Heart right ventricle (tissue), 16 donors: ENCODE results near the gene MAP3K4. TPM values are rescaled to one million over a fixed set of nuclear protein-coding genes. Genes with fewer than 3 reads are reported as not detected.

Experiments
- ATAC-seq, 8 donors: fragments of 200-7000 bp; cut with Tn5 transposase; one replicate each; pipeline ENCODE4 v1.9.1; 2020; ENCODE audit warnings: mild to moderate bottlenecking in 8 of 8, moderate library complexity in 8 of 8, moderate number of reproducible peaks in 1 of 8
- DNase-seq, 2 donors: peaks; one replicate each; pipeline ENCODE4 v3.0.0-alpha.2; 2020
- H3K27ac ChIP-seq, 10 donors: fragments of 200-600 bp; sonication (generic) in 2 of 10; one replicate each; pipeline versions ENCODE4 v1.5.0 to v1.8.0; 2020 to 2022; ENCODE audit warnings: mild to moderate bottlenecking in 3 of 10
- H3K27me3 ChIP-seq, 7 donors: fragments of 200-600 bp; one replicate each; pipeline ENCODE4 v1.8.0; 2021 to 2022; ENCODE audit warnings: mild to moderate bottlenecking in 2 of 7
- H3K36me3 ChIP-seq, 9 donors: fragments of 200-600 bp; sonication (generic) in 1 of 9; one replicate each; pipeline versions ENCODE4 v1.5.0 to v1.8.0; 2020 to 2022; ENCODE audit warnings: mild to moderate bottlenecking in 2 of 9
- H3K4me1 ChIP-seq, 9 donors: fragments of 200-600 bp; sonication (generic) in 1 of 9; one replicate each; pipeline versions ENCODE4 v1.5.0 to v1.8.0; 2020 to 2022; ENCODE audit warnings: mild to moderate bottlenecking in 4 of 9
- H3K4me3 ChIP-seq, 10 donors: fragments of 200-600 bp; sonication (generic) in 2 of 10; one replicate each; pipeline versions ENCODE4 v1.5.0 to v1.8.0; 2020 to 2022; ENCODE audit warnings: mild to moderate bottlenecking in 7 of 10, moderate library complexity in 2 of 10
- H3K9me3 ChIP-seq, 11 donors: fragments of 200-600 bp in 10 of 11; sonication (generic) in 2 of 11; one replicate each; pipeline versions ENCODE4 v1.5.0 to v1.8.0; 2013 to 2022; ENCODE audit warnings: mild to moderate bottlenecking in 2 of 11, control low read depth in 1 of 11, moderate library complexity in 1 of 11
- WGBS, 2 donors: extraction: QIAGEN DNeasy Blood & Tissue Kit; methylation state at CpG; one replicate each; pipeline ENCODE4 v1.1.7; 2013; ENCODE audit warnings: inconsistent platforms in 1 of 2; 5-methylcytosine and 5-hydroxymethylcytosine counted together
- intact Hi-C, 10 donors: fragments of 100-400 bp; cut with DNase I; formaldehyde crosslinking; loops; one replicate each; pipeline versions ENCODE4 v1.11.1 to v1.14.2; 2022
- polyA plus RNA-seq, 2 donors: library from polyadenylated mRNA; stranded (reverse); fragments of 200-250 nt; gene quantifications; one replicate each; pipeline ENCODE4 v1.2.3, GENCODE V29; 2013
- total RNA-seq, 10 donors: library from RNA; stranded (reverse); fragmentation: NEBNext Ultra II Directional in 3 of 10; extraction: Animal tissue kit (Norgen Biotek cat#: 25700) in 3 of 10; gene quantifications; one replicate each; pipeline versions ENCODE4 v1.2.1 to v1.2.4, GENCODE V29; 2021 to 2023
- TF ChIP-seq, protein P1 (sequence below), 9 donors: fragments of 200-600 bp; sonication (generic) in 2 of 9; IDR thresholded peaks; one replicate each; pipeline versions ENCODE4 v1.5.0 to v1.8.0; 2021 to 2022; ENCODE audit warnings: antibody characterized with exemption in 9 of 9, mild to moderate bottlenecking in 5 of 9, moderate library complexity in 1 of 9
- donor health status: Arrhythmogenic right ventricular cardiomyopathy.
- donor health status: ischemic (EF 13 %, LVEDD 7.1; RV severe dilation, severe dysfunction).
- donor health status: healthy with polysubstance abuse.
- donor health status: DM: no; HTN: yes; CAD: no.
- donor health status: DM: no; HTN: no; CAD: no.
- donor health status: ischemic (EF 25% LVEDD 6.9; RV normal size, moderate dysfunction).
- donor health status: ischemic (EF 25% LVEDD 5.7; RV mildly dilated, moderate dysfunction).
- donor health status: healthy.
- donor health status: DM: yes; HTN: yes; CAD: no.
- donor health status: Ischemic cardiomyopathy.
- donor health status: ischemic (EF 35%, LVEDD 5.7; RV mildly dilated, moderate dysfunction).
- donor health status: nonischemic (EF 11% LVEDD 7.7; RV severe dilation, severe dysfunction).
- donor health status: DM: yes; HTN: yes; CAD: no.
- donor health status: PGD.
- donor health status: ischemic (EF 29% LVEDD 5.4; RV normal size, mild dysfunction).
- donor health status: nonischemic (EF 23%, LVEDD 6.1; RV moderate dilation, normal function).

The MAP3K4 gene
- total and polyA plus RNA-seq, 12 donors: 10.5 to 50.2 (median 30.9) TPM

DNA sequence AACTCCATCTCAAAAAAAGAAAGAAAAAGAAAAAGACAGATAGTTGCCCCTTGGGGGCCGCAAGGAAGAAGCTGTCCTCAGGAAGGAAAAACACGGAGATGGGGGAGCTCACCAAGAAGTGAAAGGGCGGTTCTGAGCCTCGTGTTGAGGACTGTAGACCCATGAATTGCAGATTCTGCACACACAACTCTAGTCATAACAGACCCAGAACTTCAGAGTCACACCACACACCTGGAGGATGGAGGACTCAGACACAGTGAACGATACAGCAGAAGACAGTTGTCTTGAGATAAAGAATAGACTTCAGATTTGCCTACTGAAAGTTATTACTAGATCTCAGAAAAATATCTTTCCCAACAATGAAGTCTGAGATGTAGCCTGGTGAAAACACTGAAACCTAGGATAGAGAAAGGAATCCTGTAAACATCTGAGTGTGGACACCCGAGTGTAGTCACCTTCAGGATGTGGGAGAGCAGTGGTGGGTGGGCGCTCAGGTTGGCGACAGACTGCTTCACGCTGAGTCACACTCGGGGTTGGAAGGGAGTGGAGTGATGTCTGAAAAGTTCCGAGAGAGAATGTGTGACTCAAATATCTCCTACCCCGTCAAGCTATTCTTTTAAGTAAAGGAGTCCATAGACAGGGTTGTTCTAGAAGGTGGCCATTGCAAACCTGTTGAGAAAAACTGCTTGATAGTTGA is 88.1 kb downstream of the MAP3K4 start:
- ATAC-seq (peak in 3 of 8 donors; percentile 29 to 66 (median 47)), DNase-seq (no peak)
- 88 to 91% methylated on average over 12 of the region's 12 CpGs for WGBS, 2 donors
- H3K9me3 ChIP-seq: no peaks in the 10 kb centered on the region
- peak overlapping the region in 1 of 10 donors; percentile 11 for H3K27ac ChIP-seq
- H3K4me1 ChIP-seq: peaks cover 0 to 18% (median 4%) of the 10 kb centered on the region in 9 donors
- peaks cover 0 to 98% (median 38%) of the 10 kb centered on the region in 9 donors for H3K36me3 ChIP-seq
- H3K4me3 ChIP-seq: no peak overlapping the region
- TF ChIP-seq, protein P1, sequence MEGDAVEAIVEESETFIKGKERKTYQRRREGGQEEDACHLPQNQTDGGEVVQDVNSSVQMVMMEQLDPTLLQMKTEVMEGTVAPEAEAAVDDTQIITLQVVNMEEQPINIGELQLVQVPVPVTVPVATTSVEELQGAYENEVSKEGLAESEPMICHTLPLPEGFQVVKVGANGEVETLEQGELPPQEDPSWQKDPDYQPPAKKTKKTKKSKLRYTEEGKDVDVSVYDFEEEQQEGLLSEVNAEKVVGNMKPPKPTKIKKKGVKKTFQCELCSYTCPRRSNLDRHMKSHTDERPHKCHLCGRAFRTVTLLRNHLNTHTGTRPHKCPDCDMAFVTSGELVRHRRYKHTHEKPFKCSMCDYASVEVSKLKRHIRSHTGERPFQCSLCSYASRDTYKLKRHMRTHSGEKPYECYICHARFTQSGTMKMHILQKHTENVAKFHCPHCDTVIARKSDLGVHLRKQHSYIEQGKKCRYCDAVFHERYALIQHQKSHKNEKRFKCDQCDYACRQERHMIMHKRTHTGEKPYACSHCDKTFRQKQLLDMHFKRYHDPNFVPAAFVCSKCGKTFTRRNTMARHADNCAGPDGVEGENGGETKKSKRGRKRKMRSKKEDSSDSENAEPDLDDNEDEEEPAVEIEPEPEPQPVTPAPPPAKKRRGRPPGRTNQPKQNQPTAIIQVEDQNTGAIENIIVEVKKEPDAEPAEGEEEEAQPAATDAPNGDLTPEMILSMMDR (IDR thresholded peaks at IDR 0.05): no peak
- intact Hi-C loops: loop anchor here in 5 of 10 donors (10.0 kb wide), 2 partner anchors 145 to 155 kb away; no protein-coding TSS in a partner anchor
- H3K27me3 ChIP-seq: no peaks in the 10 kb centered on the region

DNA sequence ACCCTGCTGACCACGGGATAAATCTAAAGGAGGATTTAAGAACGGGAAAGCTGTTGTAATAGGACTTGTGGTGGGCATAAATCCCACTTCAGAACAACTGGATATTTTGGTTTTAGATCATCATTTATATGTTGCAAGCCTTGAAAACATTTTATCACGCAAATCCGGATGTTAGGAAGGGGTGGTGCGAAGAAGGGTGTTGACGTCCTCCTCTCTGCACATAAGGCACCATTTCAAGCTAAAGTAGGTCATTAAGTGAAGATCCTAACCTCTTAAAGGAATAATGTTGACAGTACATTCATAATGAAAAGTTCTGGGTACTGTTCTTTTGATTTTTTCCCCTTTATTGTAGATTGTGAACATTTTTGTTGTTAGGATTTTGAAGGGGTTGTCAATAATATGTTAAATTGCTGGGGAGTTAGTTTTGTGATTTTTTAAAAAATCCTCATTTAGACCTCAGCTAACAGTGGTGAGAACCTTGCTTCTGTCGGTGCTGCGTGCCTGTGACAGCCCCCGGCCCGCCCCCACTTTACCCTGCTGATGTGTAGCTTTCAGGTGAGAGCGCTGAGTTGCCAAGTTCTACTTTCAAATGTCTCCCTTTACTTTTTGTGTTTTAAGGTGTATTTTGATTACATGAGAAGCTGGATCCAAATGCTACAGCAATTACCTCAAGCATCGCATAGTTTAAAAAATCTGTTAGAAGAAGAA is 88.8 kb downstream of the MAP3K4 start:
- intact Hi-C loops: loop anchor here in 4 of 10 donors (10.0 kb wide), 2 partner anchors 146 to 156 kb away; no protein-coding TSS in a partner anchor

DNA sequence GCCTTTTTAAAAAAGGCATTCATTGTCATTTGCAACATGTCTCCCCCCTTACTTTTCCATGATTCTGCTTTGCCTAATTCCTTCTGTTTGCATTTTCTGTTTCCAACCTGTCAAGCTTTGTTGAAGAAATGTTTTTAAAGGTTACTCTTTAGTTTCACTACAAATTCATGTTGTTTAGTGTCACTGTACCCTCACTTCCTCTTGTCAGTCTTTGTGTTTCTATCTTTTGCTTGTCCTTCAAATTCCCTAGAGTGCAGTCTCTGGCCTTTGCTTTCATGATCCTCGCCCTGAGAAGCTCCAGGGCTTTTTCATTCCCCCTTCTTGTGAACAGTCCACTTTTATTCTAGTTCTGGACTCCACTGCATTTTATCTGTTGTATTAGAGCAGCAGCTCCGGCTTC is 90.6 kb downstream of the MAP3K4 start:
- H3K4me3 ChIP-seq: no peak overlapping the region
- H3K27me3 ChIP-seq: no peaks in the 10 kb centered on the region
- no peaks in the 10 kb centered on the region for H3K9me3 ChIP-seq
- no peak for ATAC-seq
- intact Hi-C loops: loop anchor here in 4 of 10 donors (10.0 kb wide), 2 partner anchors 147 to 157 kb away; no protein-coding TSS in a partner anchor
- 66 to 79% methylated on average over 2 of the region's 2 CpGs for WGBS, 2 donors
- H3K4me1 ChIP-seq: no peaks in the 10 kb centered on the region
- H3K27ac ChIP-seq: no peak overlapping the region
- TF ChIP-seq, protein P1 (IDR thresholded peaks at IDR 0.05): no peak
- H3K36me3 ChIP-seq: peaks cover 0 to 100% (median 53%) of the 10 kb centered on the region in 9 donors
- no peak for DNase-seq

More for the DNA sequence above, 88.8 kb downstream of the MAP3K4 start:
- no peaks in the 10 kb centered on the region for H3K9me3 ChIP-seq
- ATAC-seq: peak in 1 of 8 donors; percentile 27
- no peak overlapping the region for H3K27ac ChIP-seq
- no peaks in the 10 kb centered on the region for H3K27me3 ChIP-seq
- H3K4me1 ChIP-seq: peaks cover 0 to 14% (median 4%) of the 10 kb centered on the region in 9 donors
- WGBS, 2 donors: 88 to 89% methylated on average over 12 of the region's 12 CpGs
- TF ChIP-seq, protein P1 (IDR thresholded peaks at IDR 0.05): no peak
- no peak overlapping the region for H3K4me3 ChIP-seq
- H3K36me3 ChIP-seq: peaks cover 0 to 98% (median 39%) of the 10 kb centered on the region in 9 donors
- no peak for DNase-seq

DNA sequence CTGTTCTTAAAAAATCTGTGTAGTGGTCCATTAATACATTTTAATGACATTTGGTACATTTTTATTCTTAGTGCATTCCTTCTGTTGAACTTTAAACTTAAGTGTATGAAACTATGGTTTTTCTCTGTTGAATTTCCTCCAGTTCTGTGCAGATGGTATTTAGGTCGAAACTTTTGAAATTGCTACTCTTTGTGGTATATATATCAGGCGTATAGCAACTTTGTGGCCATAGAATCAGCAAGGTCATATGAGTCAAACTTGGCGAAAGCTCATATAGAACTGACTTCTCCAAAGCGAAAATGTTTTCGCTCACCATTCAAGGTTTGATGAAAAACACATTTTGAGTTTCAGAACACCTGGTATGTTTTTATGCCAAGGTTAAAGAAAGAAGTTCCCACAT is 93.7 kb downstream of the MAP3K4 start:
- Histone ChIP-seq H3K4me3 (no peak overlapping the region), H3K27me3 (no peaks in the 10 kb centered on the region)
- TF ChIP-seq, protein P1 (IDR thresholded peaks at IDR 0.05): no peak

More for the DNA sequence above, 93.7 kb downstream of the MAP3K4 start:
- Histone ChIP-seq H3K36me3 (peaks cover 0 to 100% (median 76%) of the 10 kb centered on the region in 9 donors), H3K27ac (no peak overlapping the region), H3K9me3 (no peaks in the 10 kb centered on the region), H3K4me1 (no peaks in the 10 kb centered on the region)
- DNase-seq (no peak), ATAC-seq (no peak)
- WGBS, 2 donors: 98 to 99% methylated on average over 5 of the region's 5 CpGs
- intact Hi-C loops: loop anchor here in 4 of 10 donors (10.0 kb wide), 2 partner anchors 150 to 160 kb away; no protein-coding TSS in a partner anchor
